ENCODE measurements around the gene MAGEA9B.
"Not testable (repeated sequence)": the region's sequence is repeated elsewhere in the genome, so short reads cannot be mapped to it uniquely, and the experiment has no call there.

Gene MAGEA9B

GRCh38 chrX:149571770-149572169 lies 15.5 kb downstream of the MAGEA9B start:
- H3K9ac ChIP-seq (ENCODE audit: low read depth in 1 of 2, low read length in 2 of 2): no peak overlapping the region
- no peaks in the 10 kb centered on the region for H3K9me3 ChIP-seq (ENCODE audit: control insufficient read depth in 1 of 2, low read length in 2 of 2)
- no peaks in the 10 kb centered on the region for H3K4me1 ChIP-seq (ENCODE audit: control insufficient read depth in 1 of 2, insufficient read depth in 2 of 2, low read length in 2 of 2)
- H3K36me3 ChIP-seq (ENCODE audit: control insufficient read depth in 1 of 2, insufficient read depth in 2 of 2, low read length in 2 of 2): no peaks in the 10 kb centered on the region
- no peak overlapping the region for H3K27ac ChIP-seq (ENCODE audit: low read depth, low read length)
- H3K27me3 ChIP-seq (ENCODE audit: control insufficient read depth in 1 of 2, insufficient read depth in 2 of 2, low read length in 2 of 2): no peaks in the 10 kb centered on the region
- no peak overlapping the region for H3K4me3 ChIP-seq (ENCODE audit: low read depth in 1 of 2, low read length in 2 of 2)

DNA sequence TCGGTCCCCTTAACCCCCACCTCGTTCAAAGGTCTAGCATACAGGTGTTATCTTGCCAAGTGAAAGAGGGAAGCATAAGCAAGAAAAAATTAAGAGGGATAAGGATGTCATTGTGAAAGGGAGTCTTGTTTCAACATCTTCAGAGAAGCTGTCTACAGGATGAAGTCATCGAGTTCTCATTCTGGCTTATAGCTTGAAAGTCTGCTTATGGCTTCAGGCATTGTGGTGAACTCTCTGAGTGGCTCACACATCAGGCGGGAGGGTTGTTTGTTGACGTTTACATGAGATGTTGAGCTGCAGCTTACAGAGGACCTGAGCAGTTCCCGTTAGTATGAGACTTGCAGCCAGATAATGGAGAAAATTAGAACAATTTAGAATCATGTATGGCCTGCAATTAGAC lies 16.6 kb downstream of the MAGEA9B start:
- no peaks in the 10 kb centered on the region for H3K9me3 ChIP-seq (ENCODE audit: control insufficient read depth in 1 of 2, low read length in 2 of 2)
- H3K36me3 ChIP-seq (ENCODE audit: control insufficient read depth in 1 of 2, insufficient read depth in 2 of 2, low read length in 2 of 2): no peaks in the 10 kb centered on the region
- no peak overlapping the region for H3K27ac ChIP-seq (ENCODE audit: low read depth, low read length)
- no peak overlapping the region for H3K9ac ChIP-seq (ENCODE audit: low read depth in 1 of 2, low read length in 2 of 2)
- H3K4me1 ChIP-seq (ENCODE audit: control insufficient read depth in 1 of 2, insufficient read depth in 2 of 2, low read length in 2 of 2): no peaks in the 10 kb centered on the region
- no peaks in the 10 kb centered on the region for H3K27me3 ChIP-seq (ENCODE audit: control insufficient read depth in 1 of 2, insufficient read depth in 2 of 2, low read length in 2 of 2)
- no peak overlapping the region for H3K4me3 ChIP-seq (ENCODE audit: low read depth in 1 of 2, low read length in 2 of 2)

DNA sequence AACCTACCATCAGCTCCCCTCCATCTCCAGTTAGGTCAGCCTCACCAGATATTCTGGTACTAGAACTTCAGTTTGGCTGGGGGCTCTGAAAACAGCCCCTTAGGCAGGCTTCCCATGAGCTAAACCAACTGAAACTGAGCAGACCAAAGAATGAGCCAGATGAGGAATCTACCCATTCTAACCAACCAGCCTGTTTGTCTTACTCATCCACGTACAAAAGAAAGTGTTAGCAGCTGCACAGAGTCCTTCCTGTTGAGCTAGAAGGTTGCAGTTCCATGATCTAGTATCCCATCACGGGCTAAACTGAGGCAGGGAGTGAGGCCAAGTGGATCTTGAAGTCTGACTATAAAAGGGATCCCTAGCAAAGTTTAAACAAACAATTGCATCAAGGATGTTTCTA lies 17.5 kb downstream of the MAGEA9B start:
- Histone ChIP-seq H3K9me3 (ENCODE audit: control insufficient read depth in 1 of 2, low read length in 2 of 2) (no peaks in the 10 kb centered on the region), H3K4me3 (ENCODE audit: low read depth in 1 of 2, low read length in 2 of 2) (no peak overlapping the region), H3K9ac (ENCODE audit: low read depth in 1 of 2, low read length in 2 of 2) (no peak overlapping the region), H3K27ac (ENCODE audit: low read depth, low read length) (no peak overlapping the region), H3K27me3 (ENCODE audit: control insufficient read depth in 1 of 2, insufficient read depth in 2 of 2, low read length in 2 of 2) (no peaks in the 10 kb centered on the region), H3K36me3 (ENCODE audit: control insufficient read depth in 1 of 2, insufficient read depth in 2 of 2, low read length in 2 of 2) (no peaks in the 10 kb centered on the region), H3K4me1 (ENCODE audit: control insufficient read depth in 1 of 2, insufficient read depth in 2 of 2, low read length in 2 of 2) (no peaks in the 10 kb centered on the region)

DNA sequence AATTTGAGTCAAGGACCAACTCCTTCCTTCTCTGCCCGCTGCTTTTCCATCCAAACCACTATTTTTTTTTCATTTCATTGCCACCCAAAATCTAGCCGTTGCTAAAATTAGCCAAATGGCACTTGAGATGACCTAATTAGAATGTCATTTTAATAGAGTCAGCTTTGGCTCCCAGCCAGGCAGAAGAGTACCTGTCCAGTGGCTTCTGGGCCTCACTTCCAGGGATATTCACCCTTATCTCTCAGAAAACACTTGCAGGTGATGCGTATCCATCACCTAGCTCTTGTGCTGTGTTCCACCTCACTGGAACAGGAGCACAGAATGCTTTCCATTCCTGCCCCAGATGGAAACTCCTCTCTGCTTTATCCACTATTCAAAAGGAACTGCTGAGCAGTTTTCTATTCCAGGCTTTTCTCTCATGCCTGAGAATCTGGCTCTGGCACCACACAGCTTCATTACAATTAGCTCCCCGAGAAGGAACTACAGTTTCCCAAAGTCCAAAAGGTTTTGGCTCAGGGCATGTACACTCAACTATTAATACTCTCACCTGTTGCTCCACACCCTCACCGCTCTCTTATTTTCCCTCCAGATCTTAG lies 18.5 kb downstream of the MAGEA9B start:
- H3K9me3 ChIP-seq (ENCODE audit: control insufficient read depth in 1 of 2, low read length in 2 of 2): no peaks in the 10 kb centered on the region
- H3K4me3 ChIP-seq (ENCODE audit: low read depth in 1 of 2, low read length in 2 of 2): no peak overlapping the region
- H3K27ac ChIP-seq (ENCODE audit: low read depth, low read length): no peak overlapping the region
- H3K27me3 ChIP-seq (ENCODE audit: control insufficient read depth in 1 of 2, insufficient read depth in 2 of 2, low read length in 2 of 2): no peaks in the 10 kb centered on the region
- H3K9ac ChIP-seq (ENCODE audit: low read depth in 1 of 2, low read length in 2 of 2): no peak overlapping the region
- H3K4me1 ChIP-seq (ENCODE audit: control insufficient read depth in 1 of 2, insufficient read depth in 2 of 2, low read length in 2 of 2): no peaks in the 10 kb centered on the region
- H3K36me3 ChIP-seq (ENCODE audit: control insufficient read depth in 1 of 2, insufficient read depth in 2 of 2, low read length in 2 of 2): no peaks in the 10 kb centered on the region

DNA sequence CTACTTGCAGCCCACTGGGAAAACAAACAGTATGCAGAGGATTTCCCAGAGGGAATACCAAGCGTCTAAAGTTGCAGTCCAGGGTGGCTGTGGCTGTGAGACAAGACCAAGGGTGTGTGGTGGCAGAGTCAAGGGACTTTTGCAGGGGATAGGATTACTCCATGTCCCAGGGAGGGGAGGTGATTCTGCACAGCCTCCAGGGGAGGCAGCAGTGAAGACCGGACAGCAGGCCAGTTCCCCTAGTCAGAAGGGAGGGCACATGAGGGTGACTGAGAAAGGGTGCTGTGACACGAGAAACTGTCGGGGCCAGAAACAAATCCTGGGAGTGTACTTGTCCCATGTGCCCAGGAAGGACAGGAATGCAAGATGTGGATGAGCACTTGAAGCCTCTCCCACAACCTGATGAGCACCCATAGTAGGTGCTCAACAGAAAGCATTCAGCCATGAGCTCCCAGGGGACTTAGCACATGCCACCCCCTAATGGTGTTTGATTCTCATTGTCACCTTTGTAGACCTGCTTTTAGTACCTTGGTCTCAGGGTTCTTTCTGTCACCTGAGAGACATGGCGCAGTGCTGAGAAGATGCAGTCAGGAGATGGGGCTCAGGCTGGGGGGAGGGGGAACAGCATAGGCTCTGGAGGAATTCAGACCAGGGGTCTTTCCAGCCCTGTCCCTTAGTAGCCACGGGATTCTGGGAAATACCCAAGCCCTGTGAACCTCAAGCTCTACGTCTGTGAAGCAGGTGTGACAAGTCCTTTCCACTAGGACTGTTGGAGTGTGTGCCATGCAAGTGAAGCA lies 19.4 kb downstream of the MAGEA9B start:
- no peaks in the 10 kb centered on the region for H3K36me3 ChIP-seq (ENCODE audit: control insufficient read depth in 1 of 2, insufficient read depth in 2 of 2, low read length in 2 of 2)
- no peaks in the 10 kb centered on the region for H3K9me3 ChIP-seq (ENCODE audit: control insufficient read depth in 1 of 2, low read length in 2 of 2)
- H3K9ac ChIP-seq (ENCODE audit: low read depth in 1 of 2, low read length in 2 of 2): no peak overlapping the region
- H3K27ac ChIP-seq (ENCODE audit: low read depth, low read length): no peak overlapping the region
- H3K27me3 ChIP-seq (ENCODE audit: control insufficient read depth in 1 of 2, insufficient read depth in 2 of 2, low read length in 2 of 2): no peaks in the 10 kb centered on the region
- H3K4me3 ChIP-seq (ENCODE audit: low read depth in 1 of 2, low read length in 2 of 2): no peak overlapping the region
- H3K4me1 ChIP-seq (ENCODE audit: control insufficient read depth in 1 of 2, insufficient read depth in 2 of 2, low read length in 2 of 2): no peaks in the 10 kb centered on the region

DNA sequence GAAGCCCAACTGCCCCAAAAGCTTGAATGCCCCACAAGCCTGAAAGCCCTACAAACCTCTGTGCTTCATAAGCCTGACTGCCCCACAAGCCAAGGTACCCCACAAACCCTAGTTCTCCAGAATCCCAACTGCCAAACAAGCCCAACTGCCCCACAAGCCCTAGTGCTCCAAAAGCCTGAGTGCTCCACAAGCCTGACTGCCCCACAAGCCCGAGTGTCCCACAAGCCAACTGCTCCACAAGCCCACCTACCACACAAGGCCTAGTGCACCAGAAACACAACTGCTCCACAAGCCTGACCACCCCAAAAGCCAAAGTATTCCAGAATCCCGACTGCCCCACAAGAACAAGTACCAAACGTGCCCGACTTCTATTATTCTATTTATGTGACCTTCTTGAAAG lies 23.9 kb downstream of the MAGEA9B start:
- no peak overlapping the region for H3K4me3 ChIP-seq (ENCODE audit: low read depth in 1 of 2, low read length in 2 of 2)
- no peak overlapping the region for H3K9ac ChIP-seq (ENCODE audit: low read depth in 1 of 2, low read length in 2 of 2)
- no peaks in the 10 kb centered on the region for H3K9me3 ChIP-seq (ENCODE audit: control insufficient read depth in 1 of 2, low read length in 2 of 2)
- H3K4me1 ChIP-seq (ENCODE audit: control insufficient read depth in 1 of 2, insufficient read depth in 2 of 2, low read length in 2 of 2): no peaks in the 10 kb centered on the region
- no peaks in the 10 kb centered on the region for H3K27me3 ChIP-seq (ENCODE audit: control insufficient read depth in 1 of 2, insufficient read depth in 2 of 2, low read length in 2 of 2)
- no peaks in the 10 kb centered on the region for H3K36me3 ChIP-seq (ENCODE audit: control insufficient read depth in 1 of 2, insufficient read depth in 2 of 2, low read length in 2 of 2)
- H3K27ac ChIP-seq (ENCODE audit: low read depth, low read length): no peak overlapping the region

GRCh38 chrX:149555251-149555650 lies 32.0 kb downstream of the MAGEA9B start:
- H3K27me3 ChIP-seq (ENCODE audit: control insufficient read depth in 1 of 2, insufficient read depth in 2 of 2, low read length in 2 of 2); H3K27ac ChIP-seq (ENCODE audit: low read depth, low read length); H3K4me3 ChIP-seq (ENCODE audit: low read depth in 1 of 2, low read length in 2 of 2); H3K36me3 ChIP-seq (ENCODE audit: control insufficient read depth in 1 of 2, insufficient read depth in 2 of 2, low read length in 2 of 2); H3K4me1 ChIP-seq (ENCODE audit: control insufficient read depth in 1 of 2, insufficient read depth in 2 of 2, low read length in 2 of 2); H3K9ac ChIP-seq (ENCODE audit: low read depth in 1 of 2, low read length in 2 of 2); H3K9me3 ChIP-seq (ENCODE audit: control insufficient read depth in 1 of 2, low read length in 2 of 2): not testable (repeated sequence)

- not testable (repeated sequence) for H3K9ac ChIP-seq (ENCODE audit: low read depth in 1 of 2, low read length in 2 of 2); H3K27ac ChIP-seq (ENCODE audit: low read depth, low read length); H3K36me3 ChIP-seq (ENCODE audit: control insufficient read depth in 1 of 2, insufficient read depth in 2 of 2, low read length in 2 of 2); H3K27me3 ChIP-seq (ENCODE audit: control insufficient read depth in 1 of 2, insufficient read depth in 2 of 2, low read length in 2 of 2); H3K4me3 ChIP-seq (ENCODE audit: low read depth in 1 of 2, low read length in 2 of 2); H3K4me1 ChIP-seq (ENCODE audit: control insufficient read depth in 1 of 2, insufficient read depth in 2 of 2, low read length in 2 of 2); H3K9me3 ChIP-seq (ENCODE audit: control insufficient read depth in 1 of 2, low read length in 2 of 2)
Observed at GRCh38 chrX:149551939-149552248, 35.4 kb downstream of the MAGEA9B start.

GRCh38 chrX:149551245-149551938 lies 35.9 kb downstream of the MAGEA9B start:
- not testable (repeated sequence) for H3K27me3 ChIP-seq (ENCODE audit: control insufficient read depth in 1 of 2, insufficient read depth in 2 of 2, low read length in 2 of 2); H3K9ac ChIP-seq (ENCODE audit: low read depth in 1 of 2, low read length in 2 of 2); H3K36me3 ChIP-seq (ENCODE audit: control insufficient read depth in 1 of 2, insufficient read depth in 2 of 2, low read length in 2 of 2); H3K9me3 ChIP-seq (ENCODE audit: control insufficient read depth in 1 of 2, low read length in 2 of 2); H3K4me1 ChIP-seq (ENCODE audit: control insufficient read depth in 1 of 2, insufficient read depth in 2 of 2, low read length in 2 of 2); H3K4me3 ChIP-seq (ENCODE audit: low read depth in 1 of 2, low read length in 2 of 2); H3K27ac ChIP-seq (ENCODE audit: low read depth, low read length)

- H3K27ac ChIP-seq (ENCODE audit: low read depth, low read length); H3K36me3 ChIP-seq (ENCODE audit: control insufficient read depth in 1 of 2, insufficient read depth in 2 of 2, low read length in 2 of 2); H3K9ac ChIP-seq (ENCODE audit: low read depth in 1 of 2, low read length in 2 of 2); H3K4me3 ChIP-seq (ENCODE audit: low read depth in 1 of 2, low read length in 2 of 2); H3K9me3 ChIP-seq (ENCODE audit: control insufficient read depth in 1 of 2, low read length in 2 of 2); H3K4me1 ChIP-seq (ENCODE audit: control insufficient read depth in 1 of 2, insufficient read depth in 2 of 2, low read length in 2 of 2); H3K27me3 ChIP-seq (ENCODE audit: control insufficient read depth in 1 of 2, insufficient read depth in 2 of 2, low read length in 2 of 2): not testable (repeated sequence)
Observed at GRCh38 chrX:149550454-149550853, 36.8 kb downstream of the MAGEA9B start.
